Measurements from ENCODE around the gene PRDM16. TPM values are rescaled to one million over a fixed set of nuclear protein-coding genes. Genes with fewer than 3 reads are reported as not detected.

The PRDM16 gene
- total and polyA plus RNA-seq, 2 donors (not counting 1 experiment from before 2014, with no cell fraction given) = 0.03 to 0.12 TPM

- no peak overlapping the region for H3K27ac Mint-ChIP-seq
- peaks cover 31% of the 10 kb centered on the region for H3K27me3 Mint-ChIP-seq
Measured at GRCh38 chr1:3072391-3073185, 3.6 kb downstream of the PRDM16 start.

DNA sequence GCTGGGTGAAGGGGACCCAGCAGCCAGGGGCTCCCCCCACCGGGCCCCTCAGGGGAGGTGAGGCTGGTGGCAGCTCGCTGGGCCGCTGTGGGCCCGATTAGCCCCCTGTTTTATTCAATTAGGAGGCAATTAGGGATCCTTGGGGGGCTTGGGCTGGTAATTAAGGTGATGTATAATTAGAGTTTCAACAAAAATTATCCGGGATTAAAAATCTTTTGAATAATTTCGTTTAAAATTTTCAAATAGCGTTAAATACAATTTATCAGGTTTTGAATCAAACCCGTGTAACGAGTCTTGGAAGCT lies 4.1 kb downstream of the PRDM16 start:
- ATAC-seq (ENCODE audit: low read depth) = no peak
- CTCF ChIA-PET = no interaction called here
- POLR2A ChIA-PET = no interaction called here
- H3K4me1 Mint-ChIP-seq = peaks cover 6% of the 10 kb centered on the region
- no peak for DNase-seq
- TF ChIP-seq, protein P1, sequence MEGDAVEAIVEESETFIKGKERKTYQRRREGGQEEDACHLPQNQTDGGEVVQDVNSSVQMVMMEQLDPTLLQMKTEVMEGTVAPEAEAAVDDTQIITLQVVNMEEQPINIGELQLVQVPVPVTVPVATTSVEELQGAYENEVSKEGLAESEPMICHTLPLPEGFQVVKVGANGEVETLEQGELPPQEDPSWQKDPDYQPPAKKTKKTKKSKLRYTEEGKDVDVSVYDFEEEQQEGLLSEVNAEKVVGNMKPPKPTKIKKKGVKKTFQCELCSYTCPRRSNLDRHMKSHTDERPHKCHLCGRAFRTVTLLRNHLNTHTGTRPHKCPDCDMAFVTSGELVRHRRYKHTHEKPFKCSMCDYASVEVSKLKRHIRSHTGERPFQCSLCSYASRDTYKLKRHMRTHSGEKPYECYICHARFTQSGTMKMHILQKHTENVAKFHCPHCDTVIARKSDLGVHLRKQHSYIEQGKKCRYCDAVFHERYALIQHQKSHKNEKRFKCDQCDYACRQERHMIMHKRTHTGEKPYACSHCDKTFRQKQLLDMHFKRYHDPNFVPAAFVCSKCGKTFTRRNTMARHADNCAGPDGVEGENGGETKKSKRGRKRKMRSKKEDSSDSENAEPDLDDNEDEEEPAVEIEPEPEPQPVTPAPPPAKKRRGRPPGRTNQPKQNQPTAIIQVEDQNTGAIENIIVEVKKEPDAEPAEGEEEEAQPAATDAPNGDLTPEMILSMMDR (IDR thresholded peaks at IDR 0.05) = no peak
- TF ChIP-seq EZH2 (IDR thresholded peaks at IDR 0.05; ENCODE audit: borderline replicate concordance, insufficient read depth, low read depth, low read length, poor library complexity, severe bottlenecking) = no peak
- H3K27me3 Mint-ChIP-seq = peaks cover 31% of the 10 kb centered on the region
- Histone ChIP-seq H3K79me2 (ENCODE audit: control insufficient read depth, insufficient read depth, low read length) (no peaks in the 10 kb centered on the region), H4K20me1 (ENCODE audit: control insufficient read depth, insufficient read depth, low read length, poor library complexity, severe bottlenecking) (no peaks in the 10 kb centered on the region), H3K9me3 (ENCODE audit: control extremely low read depth in 1 of 3, control insufficient read depth in 2 of 3, insufficient read depth in 1 of 3, low read length in 2 of 3) (peaks cover 0 to 11% (median 0%) of the 10 kb centered on the region in 3 donors), H3K27ac (ENCODE audit: low read length in 2 of 2) (no peak overlapping the region), H3K4me2 (replicated peaks; ENCODE audit: low read depth, low read length, poor library complexity, severe bottlenecking) (no peak overlapping the region), H3K27me3 (replicated peaks in 1 of 4; ENCODE audit: control extremely low read depth in 1 of 4, control insufficient read depth in 3 of 4, insufficient read depth in 4 of 4, low read length in 3 of 4) (peaks cover 0 to 46% (median 4%) of the 10 kb centered on the region in 4 experiments), H3K4me1 (ENCODE audit: control insufficient read depth in 2 of 2, insufficient read depth in 2 of 2, low read length in 2 of 2) (peaks cover 0 to 4% of the 10 kb centered on the region in 2 donors), H3K9ac (ENCODE audit: low read length) (no peak overlapping the region), H3K36me3 (replicated peaks in 1 of 2; ENCODE audit: control extremely low read depth in 1 of 2, control insufficient read depth in 1 of 2, extremely low read depth in 1 of 2, insufficient read depth in 2 of 2, low read length in 1 of 2) (no peaks in the 10 kb centered on the region), H3K4me3 (ENCODE audit: control extremely low read depth in 1 of 5, extremely low read depth in 1 of 5, insufficient read depth in 1 of 5, low read depth in 2 of 5, low read length in 4 of 5) (no peak overlapping the region), H2AFZ (ENCODE audit: insufficient read depth, low read depth, low read length, poor library complexity, severe bottlenecking) (no peak overlapping the region)
- no peak overlapping the region for H3K27ac Mint-ChIP-seq
- no peaks in the 10 kb centered on the region for H3K9me3 Mint-ChIP-seq (ENCODE audit: insufficient read depth)
- intact Hi-C loops (cut with micrococcal nuclease) = no loop called here
- WGBS (ENCODE audit: insufficient coverage) = 8% methylated on average over 6 of the region's 9 CpGs
- no peak overlapping the region for H3K4me3 Mint-ChIP-seq

More at GRCh38 chr1:3072391-3073185, 3.6 kb downstream of the PRDM16 start:
- Histone ChIP-seq H2AFZ (ENCODE audit: insufficient read depth, low read depth, low read length, poor library complexity, severe bottlenecking) (no peak overlapping the region), H3K9me3 (ENCODE audit: control extremely low read depth in 1 of 3, control insufficient read depth in 2 of 3, insufficient read depth in 1 of 3, low read length in 2 of 3) (peaks cover 0 to 11% (median 0%) of the 10 kb centered on the region in 3 donors), H4K20me1 (ENCODE audit: control insufficient read depth, insufficient read depth, low read length, poor library complexity, severe bottlenecking) (no peaks in the 10 kb centered on the region), H3K27me3 (replicated peaks in 1 of 4; ENCODE audit: control extremely low read depth in 1 of 4, control insufficient read depth in 3 of 4, insufficient read depth in 4 of 4, low read length in 3 of 4) (peaks cover 0 to 49% (median 4%) of the 10 kb centered on the region in 4 experiments), H3K4me2 (replicated peaks; ENCODE audit: low read depth, low read length, poor library complexity, severe bottlenecking) (no peak overlapping the region), H3K9ac (ENCODE audit: low read length) (no peak overlapping the region), H3K4me1 (ENCODE audit: control insufficient read depth in 2 of 2, insufficient read depth in 2 of 2, low read length in 2 of 2) (peaks cover 0 to 4% of the 10 kb centered on the region in 2 donors), H3K36me3 (replicated peaks in 1 of 2; ENCODE audit: control extremely low read depth in 1 of 2, control insufficient read depth in 1 of 2, extremely low read depth in 1 of 2, insufficient read depth in 2 of 2, low read length in 1 of 2) (no peaks in the 10 kb centered on the region), H3K27ac (ENCODE audit: low read length in 2 of 2) (no peak overlapping the region), H3K4me3 (ENCODE audit: control extremely low read depth in 1 of 5, extremely low read depth in 1 of 5, insufficient read depth in 1 of 5, low read depth in 2 of 5, low read length in 4 of 5) (no peak overlapping the region), H3K79me2 (ENCODE audit: control insufficient read depth, insufficient read depth, low read length) (no peaks in the 10 kb centered on the region)
- 43% methylated on average over 28 of the region's 32 CpGs for WGBS (ENCODE audit: insufficient coverage)
- intact Hi-C loops (cut with micrococcal nuclease) = no loop called here
- POLR2A ChIA-PET = no interaction called here
- DNase-seq = no peak
- TF ChIP-seq, protein P1 (IDR thresholded peaks at IDR 0.05) = no peak
- no peak overlapping the region for H3K4me3 Mint-ChIP-seq
- no peak for ATAC-seq (ENCODE audit: low read depth)
- peaks cover 6% of the 10 kb centered on the region for H3K4me1 Mint-ChIP-seq
- H3K9me3 Mint-ChIP-seq (ENCODE audit: insufficient read depth) = no peaks in the 10 kb centered on the region
- CTCF ChIA-PET = no interaction called here
